Activated naive CD4-positive, alpha-beta T cell treated with anti-CD3 and anti-CD28 coated beads, Interleukin-2, amount 50 U/mL, for 24 hours (primary cell): ENCODE results near the gene DNAH7.

ENCODE experiments used
- H3K27ac Mint-ChIP-seq: one replicate; pipeline ENCODE4 v1.8.0; 2021; ENCODE audit warnings: mild to moderate bottlenecking, mixed read lengths
- H3K27me3 Mint-ChIP-seq: one replicate; pipeline ENCODE4 v1.8.0; 2021; ENCODE audit warnings: mixed read lengths
- H3K36me3 Mint-ChIP-seq: one replicate; pipeline ENCODE4 v1.8.0; 2021; ENCODE audit warnings: mixed read lengths
- H3K4me1 Mint-ChIP-seq: one replicate; pipeline ENCODE4 v1.8.0; 2021; ENCODE audit warnings: mixed read lengths
- H3K4me3 Mint-ChIP-seq: one replicate; pipeline ENCODE4 v1.8.0; 2021; ENCODE audit warnings: mild to moderate bottlenecking, mixed read lengths
- H3K9me3 Mint-ChIP-seq: one replicate; pipeline ENCODE4 v1.8.0; 2021; ENCODE audit warnings: mixed read lengths

The DNAH7 gene

DNA sequence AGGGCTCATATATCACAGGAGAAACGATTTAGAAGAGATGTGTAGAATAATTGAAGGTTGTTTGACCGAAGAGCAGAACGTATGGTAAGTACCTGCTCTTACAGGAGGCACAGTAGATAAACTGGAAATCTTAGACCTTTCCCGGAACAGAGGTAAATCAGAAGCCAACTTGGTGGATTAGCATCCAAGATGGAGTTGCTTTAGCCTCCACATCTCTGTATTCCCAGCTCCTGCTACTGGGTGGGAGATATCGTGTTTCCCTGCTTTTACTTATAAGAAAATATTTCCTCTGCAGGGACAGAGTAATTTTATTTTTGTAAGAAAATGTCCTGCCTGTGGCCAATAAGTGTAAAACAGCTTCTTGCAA is 247.1 kb downstream of the DNAH7 start:
- H3K4me3 Mint-ChIP-seq, result no peak overlapping the region

GRCh38 chr2:195820867-195821565 is 247.6 kb downstream of the DNAH7 start:
- Mint-ChIP-seq H3K9me3 (no peaks in the 10 kb centered on the region), H3K27me3 (no peaks in the 10 kb centered on the region), H3K27ac (no peak overlapping the region), H3K36me3 (no peaks in the 10 kb centered on the region), H3K4me1 (no peaks in the 10 kb centered on the region), H3K4me3 (no peak overlapping the region)

More for the DNA sequence above, 247.1 kb downstream of the DNAH7 start:
- Mint-ChIP-seq H3K36me3 (no peaks in the 10 kb centered on the region), H3K27ac (no peak overlapping the region), H3K27me3 (no peaks in the 10 kb centered on the region), H3K9me3 (no peaks in the 10 kb centered on the region), H3K4me1 (no peaks in the 10 kb centered on the region)

DNA sequence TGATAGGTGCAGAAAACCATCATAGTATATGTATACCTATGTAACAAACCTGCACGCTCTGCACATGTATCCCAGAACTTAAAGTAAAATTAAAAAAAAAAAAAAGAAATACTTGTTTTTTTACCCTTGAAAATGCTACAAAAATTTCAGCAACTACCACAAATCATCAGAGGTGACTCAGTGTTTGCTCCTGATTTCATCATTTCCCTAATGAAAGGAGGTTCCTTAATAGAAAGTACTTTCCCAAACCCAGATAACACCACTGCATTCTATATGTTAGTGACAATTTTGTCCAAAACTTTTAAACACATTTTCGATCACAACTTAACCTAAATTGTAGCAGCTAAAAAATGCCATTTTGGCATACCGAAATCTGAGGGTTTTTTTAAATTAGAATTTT is 248.3 kb downstream of the DNAH7 start:
- H3K4me3 Mint-ChIP-seq, result no peak overlapping the region
- H3K27me3 Mint-ChIP-seq, result no peaks in the 10 kb centered on the region
- no peaks in the 10 kb centered on the region for H3K9me3 Mint-ChIP-seq
- no peaks in the 10 kb centered on the region for H3K4me1 Mint-ChIP-seq
- H3K27ac Mint-ChIP-seq, result no peak overlapping the region
- H3K36me3 Mint-ChIP-seq, result no peaks in the 10 kb centered on the region

GRCh38 chr2:195819276-195819675 is 249.4 kb downstream of the DNAH7 start:
- Mint-ChIP-seq H3K4me3 (no peak overlapping the region), H3K9me3 (no peaks in the 10 kb centered on the region), H3K27ac (no peak overlapping the region), H3K36me3 (no peaks in the 10 kb centered on the region), H3K27me3 (no peaks in the 10 kb centered on the region), H3K4me1 (no peaks in the 10 kb centered on the region)

GRCh38 chr2:195818526-195818925 is 250.1 kb downstream of the DNAH7 start:
- Mint-ChIP-seq H3K4me3 (no peak overlapping the region), H3K9me3 (no peaks in the 10 kb centered on the region), H3K27me3 (no peaks in the 10 kb centered on the region), H3K36me3 (no peaks in the 10 kb centered on the region), H3K4me1 (no peaks in the 10 kb centered on the region), H3K27ac (no peak overlapping the region)

GRCh38 chr2:195818106-195818505 is 250.5 kb downstream of the DNAH7 start:
- H3K36me3 Mint-ChIP-seq, result no peaks in the 10 kb centered on the region
- no peak overlapping the region for H3K27ac Mint-ChIP-seq
- no peaks in the 10 kb centered on the region for H3K4me1 Mint-ChIP-seq
- H3K9me3 Mint-ChIP-seq, result no peaks in the 10 kb centered on the region
- no peak overlapping the region for H3K4me3 Mint-ChIP-seq
- H3K27me3 Mint-ChIP-seq, result no peaks in the 10 kb centered on the region

GRCh38 chr2:195815083-195815482 is 253.6 kb downstream of the DNAH7 start:
- Mint-ChIP-seq H3K4me3 (no peak overlapping the region), H3K4me1 (no peaks in the 10 kb centered on the region), H3K36me3 (no peaks in the 10 kb centered on the region), H3K27ac (no peak overlapping the region), H3K9me3 (no peaks in the 10 kb centered on the region), H3K27me3 (no peaks in the 10 kb centered on the region)

- Mint-ChIP-seq H3K36me3 (no peaks in the 10 kb centered on the region), H3K4me3 (no peak overlapping the region), H3K4me1 (no peaks in the 10 kb centered on the region), H3K27ac (no peak overlapping the region), H3K27me3 (no peaks in the 10 kb centered on the region), H3K9me3 (no peaks in the 10 kb centered on the region)
Observed at GRCh38 chr2:195813421-195813820, 255.2 kb downstream of the DNAH7 start.

DNA sequence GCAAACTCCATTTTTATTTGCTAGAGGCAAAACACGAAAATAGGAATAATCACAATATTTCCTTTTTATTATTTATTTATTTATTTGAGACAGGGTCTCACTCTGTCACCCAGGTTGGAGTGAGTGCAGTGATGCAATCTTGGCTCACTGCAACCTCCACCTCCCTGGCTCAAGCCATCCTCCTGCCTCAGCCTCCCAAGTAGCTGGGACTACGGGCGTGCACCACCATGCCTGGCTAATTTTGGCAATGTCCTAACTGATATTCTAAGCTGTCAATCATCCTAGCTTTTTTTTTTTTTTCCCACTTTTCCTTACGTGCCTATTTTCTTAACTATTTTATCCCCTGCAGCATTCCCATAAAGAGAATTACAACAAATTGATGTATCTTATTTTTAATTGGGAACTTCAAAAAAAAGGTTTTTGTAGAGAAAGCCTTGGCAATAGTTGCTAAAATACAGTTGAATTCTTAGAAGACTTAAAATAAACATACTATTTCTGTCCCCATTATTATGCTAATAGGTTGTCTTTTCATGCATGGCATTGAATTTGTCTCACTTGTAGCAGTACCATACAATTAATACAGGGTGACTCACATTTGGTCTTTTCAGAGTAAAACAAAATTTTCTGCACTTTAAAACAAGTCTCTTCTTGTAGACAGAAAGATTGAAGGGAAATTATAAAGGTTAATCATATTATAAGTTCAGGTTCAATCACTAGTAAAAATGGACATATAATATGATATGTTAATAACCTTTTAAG is 258.1 kb downstream of the DNAH7 start:
- Mint-ChIP-seq H3K27ac (no peak overlapping the region), H3K4me1 (no peaks in the 10 kb centered on the region), H3K36me3 (no peaks in the 10 kb centered on the region), H3K9me3 (no peaks in the 10 kb centered on the region), H3K4me3 (no peak overlapping the region), H3K27me3 (peaks cover 5% of the 10 kb centered on the region)

DNA sequence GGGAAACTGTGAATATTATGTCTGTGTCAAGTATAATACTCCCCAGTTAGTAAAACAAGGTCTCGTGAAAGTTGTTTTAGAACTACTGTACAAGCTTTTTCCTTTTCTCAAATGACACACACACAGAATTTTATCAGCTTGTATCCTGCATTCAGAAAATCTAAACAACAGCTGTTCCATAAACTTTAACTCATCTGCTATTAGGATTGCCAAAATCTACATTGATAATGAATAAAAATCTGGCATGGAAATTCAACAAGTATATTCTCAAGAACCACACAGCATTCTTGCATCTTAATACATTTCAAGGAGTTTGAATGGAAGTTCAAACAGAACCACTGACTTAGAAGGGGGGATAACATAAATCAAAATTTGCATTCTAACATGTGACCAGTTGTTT is 260.4 kb downstream of the DNAH7 start:
- Mint-ChIP-seq H3K9me3 (no peaks in the 10 kb centered on the region), H3K27ac (no peak overlapping the region), H3K4me3 (no peak overlapping the region), H3K36me3 (no peaks in the 10 kb centered on the region), H3K27me3 (peaks cover 5% of the 10 kb centered on the region), H3K4me1 (no peaks in the 10 kb centered on the region)

GRCh38 chr2:195805283-195805976 is 263.2 kb downstream of the DNAH7 start:
- Mint-ChIP-seq H3K4me1 (no peaks in the 10 kb centered on the region), H3K4me3 (no peak overlapping the region), H3K27ac (no peak overlapping the region), H3K9me3 (no peaks in the 10 kb centered on the region), H3K27me3 (peaks cover 5% of the 10 kb centered on the region), H3K36me3 (no peaks in the 10 kb centered on the region)

DNA sequence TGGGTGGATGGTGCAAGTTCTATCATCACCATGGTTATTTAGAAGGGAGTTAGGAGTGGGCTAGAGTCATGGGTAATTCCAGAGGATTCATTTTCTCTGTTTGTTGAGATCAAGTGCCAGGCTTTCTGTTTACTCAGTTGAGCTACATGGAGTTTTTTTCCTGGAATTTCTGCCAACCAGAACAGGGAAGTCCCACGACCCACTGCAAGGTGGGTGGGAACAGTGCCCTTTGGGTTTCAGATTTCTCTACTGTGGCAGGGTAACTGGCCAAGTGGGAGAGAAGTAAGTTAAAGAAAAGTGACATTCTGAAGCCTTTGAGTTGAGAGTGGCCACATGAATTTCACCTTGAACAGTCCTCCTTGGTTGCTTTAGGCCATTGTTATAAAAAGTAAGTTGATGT is 272.8 kb downstream of the DNAH7 start:
- H3K9me3 Mint-ChIP-seq, result no peaks in the 10 kb centered on the region
- H3K36me3 Mint-ChIP-seq, result no peaks in the 10 kb centered on the region
- H3K27ac Mint-ChIP-seq, result no peak overlapping the region
- H3K4me1 Mint-ChIP-seq, result no peaks in the 10 kb centered on the region
- H3K27me3 Mint-ChIP-seq, result no peaks in the 10 kb centered on the region
- no peak overlapping the region for H3K4me3 Mint-ChIP-seq

- H3K27ac Mint-ChIP-seq, result no peak overlapping the region
- no peak overlapping the region for H3K4me3 Mint-ChIP-seq
- H3K27me3 Mint-ChIP-seq, result no peaks in the 10 kb centered on the region
- H3K9me3 Mint-ChIP-seq, result no peaks in the 10 kb centered on the region
- no peaks in the 10 kb centered on the region for H3K4me1 Mint-ChIP-seq
- no peaks in the 10 kb centered on the region for H3K36me3 Mint-ChIP-seq
Observed at GRCh38 chr2:195793881-195794280, 274.8 kb downstream of the DNAH7 start.

GRCh38 chr2:195782156-195782555 is 286.5 kb downstream of the DNAH7 start:
- peaks cover 1% of the 10 kb centered on the region for H3K27me3 Mint-ChIP-seq
- no peak overlapping the region for H3K4me3 Mint-ChIP-seq
- H3K27ac Mint-ChIP-seq, result no peak overlapping the region
- no peaks in the 10 kb centered on the region for H3K4me1 Mint-ChIP-seq
- H3K9me3 Mint-ChIP-seq, result no peaks in the 10 kb centered on the region
- no peaks in the 10 kb centered on the region for H3K36me3 Mint-ChIP-seq

GRCh38 chr2:195779491-195779890 is 289.1 kb downstream of the DNAH7 start:
- no peaks in the 10 kb centered on the region for H3K27me3 Mint-ChIP-seq
- no peak overlapping the region for H3K27ac Mint-ChIP-seq
- no peaks in the 10 kb centered on the region for H3K36me3 Mint-ChIP-seq
- no peak overlapping the region for H3K4me3 Mint-ChIP-seq
- H3K9me3 Mint-ChIP-seq, result no peaks in the 10 kb centered on the region
- no peaks in the 10 kb centered on the region for H3K4me1 Mint-ChIP-seq

DNA sequence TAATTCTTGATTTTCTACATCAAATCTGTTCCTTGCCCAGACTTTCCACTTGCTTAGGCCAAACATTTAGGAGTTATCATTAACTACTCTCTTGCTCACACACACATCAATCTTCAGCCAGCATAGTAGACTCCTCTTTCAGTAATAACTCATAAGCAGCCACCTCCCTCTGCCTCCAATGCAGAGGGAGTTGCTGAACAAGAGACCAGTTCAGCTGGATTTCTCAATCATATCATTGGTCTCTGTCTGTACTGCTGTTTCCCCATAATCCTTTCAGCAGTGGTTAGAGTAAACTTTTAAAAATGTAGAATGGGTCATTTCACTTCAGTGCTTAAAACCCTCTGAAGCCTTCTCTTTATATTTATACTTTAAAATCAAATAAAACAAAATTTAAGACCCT is 298.7 kb downstream of the DNAH7 start:
- no peaks in the 10 kb centered on the region for H3K4me1 Mint-ChIP-seq
- H3K27me3 Mint-ChIP-seq, result no peaks in the 10 kb centered on the region
- no peak overlapping the region for H3K27ac Mint-ChIP-seq
- no peaks in the 10 kb centered on the region for H3K36me3 Mint-ChIP-seq
- H3K4me3 Mint-ChIP-seq, result no peak overlapping the region
- peaks cover 17% of the 10 kb centered on the region for H3K9me3 Mint-ChIP-seq
